Right lobe of liver (tissue), 6 donors: ENCODE results near the gene CNTD1. TPM values are rescaled to one million over a fixed set of nuclear protein-coding genes. Genes with fewer than 3 reads are reported as not detected.
"Not testable (repeated sequence)": the region's sequence is repeated elsewhere in the genome, so short reads cannot be mapped to it uniquely, and the experiment has no call there.

Source experiments
- ATAC-seq, 4 donors: fragments of 200-7000 bp; cut with Tn5 transposase; one replicate each; pipeline ENCODE4 v1.9.1; 2020; ENCODE audit warnings: mild to moderate bottlenecking in 4 of 4, moderate library complexity in 4 of 4
- DNase-seq, 3 donors: peaks; one replicate each; pipeline ENCODE4 v3.0.0-alpha.2; 2020
- H3K27ac ChIP-seq, 3 donors: fragments of 200-600 bp; one replicate each; pipeline ENCODE4 v1.8.0; 2022
- H3K27me3 ChIP-seq, 2 donors: fragments of 200-600 bp; one replicate each; pipeline ENCODE4 v1.8.0; 2022
- H3K36me3 ChIP-seq, 4 donors: fragments of 200-600 bp; sonication (generic) in 1 of 4; one replicate each; pipeline versions ENCODE4 v1.5.1 to v1.8.0; 2017 to 2022; ENCODE audit warnings: control low read depth in 1 of 4
- H3K4me1 ChIP-seq, 4 donors: fragments of 200-600 bp; sonication (generic) in 1 of 4; one replicate each; pipeline versions ENCODE4 v1.5.1 to v1.8.0; 2017 to 2022; ENCODE audit warnings: control low read depth in 1 of 4
- H3K4me3 ChIP-seq, 3 donors: fragments of 200-600 bp; one replicate each; pipeline ENCODE4 v1.8.0; 2022
- H3K9me3 ChIP-seq, 4 donors: fragments of 200-600 bp; sonication (generic) in 1 of 4; one replicate each; pipeline versions ENCODE4 v1.5.1 to v1.8.0; 2017 to 2022; ENCODE audit warnings: control low read depth in 1 of 4
- CTCF ChIP-seq, 4 donors: fragments of 200-600 bp in 3 of 4; fragments of 450-650 bp in 1 of 4; IDR thresholded peaks; one replicate each; pipeline versions ENCODE4 v1.5.1 to v1.8.0; 2016 to 2022; ENCODE audit warnings: antibody characterized with exemption in 4 of 4, mild to moderate bottlenecking in 2 of 4
- POLR2A ChIP-seq: fragments of 450-650 bp; IDR thresholded peaks from one replicate; pipeline ENCODE4 v1.6.1; 2017; ENCODE audit warnings: antibody characterized with exemption, mild to moderate bottlenecking
- WGBS: methylation state at CpG from one replicate; pipeline ENCODE4 v1.1.6; 2018; ENCODE audit warnings: low coverage, low lambda C conversion rate; ENCODE audit not compliant: insufficient coverage; ENCODE audit errors: missing lambda C conversion rate; 5-methylcytosine and 5-hydroxymethylcytosine counted together
- intact Hi-C, 2 donors: fragments of 100-400 bp; cut with DNase I; formaldehyde crosslinking; loops; one replicate each; pipeline versions ENCODE4 v1.11.2 to v1.14.1; 2022
- total RNA-seq, 6 experiments: library from RNA; depleted of rRNA in 2 of 6; stranded (reverse); fragments of >200 nt in 2 of 6; fragmentation: NEBNext Ultra II Directional in 3 of 6; extraction: Animal tissue kit (Norgen Biotek cat#: 25700) in 3 of 6; gene quantifications; one replicate each; pipeline versions ENCODE4 v1.1.0 to v1.2.4, GENCODE V29; 2016 to 2023
- donor health status: DM: no; HTN: yes; CAD: no.
- donor health status: DM: no; HTN: no; CAD: no.
- donor health status: DM: no; HTN: no; CAD: no.
- donor health status: DM: no; HTN: yes; CAD: no.
- donor health status: DM: no; HTN: yes; CAD: no.

The CNTD1 gene
- total RNA-seq, 6 experiments from 2014 or later = 0.15 TPM; not detected in 5

GRCh38 chr17:42849451-42850181, 51.0 kb downstream of the CNTD1 start:
- WGBS = 32% methylated on average over 3 of the region's 8 CpGs
- DNase-seq (peak; percentile 51 to 89 (median 84)), ATAC-seq (peak; percentile 77 to 85 (median 84))
- H3K9me3 ChIP-seq = no peaks in the 10 kb centered on the region
- intact Hi-C loops = loop anchor here in 1 of 2 donors (5.0 kb wide), 2 partner anchors 68 to 83 kb away; no protein-coding TSS in a partner anchor
- no peak overlapping the region for H3K4me3 ChIP-seq
- peaks cover 0 to 17% (median 5%) of the 10 kb centered on the region in 4 donors for H3K4me1 ChIP-seq
- H3K27ac ChIP-seq = peak overlapping the region in 1 of 3 donors; percentile 43
- TF ChIP-seq CTCF (IDR thresholded peaks at IDR 0.05) (no peak), POLR2A (no peak)
- H3K36me3 ChIP-seq = peaks cover 0 to 9% (median 0%) of the 10 kb centered on the region in 4 donors
- no peaks in the 10 kb centered on the region for H3K27me3 ChIP-seq

GRCh38 chr17:42850954-42851353, 52.3 kb downstream of the CNTD1 start, which contains the start of gene AOC3:
Gene AOC3 (plus strand): TSS chr17:42851199. CDS start chr17:42851344, 145 bp downstream.
- intact Hi-C loops = no loop called here
- Histone ChIP-seq H3K4me1 (peaks cover 0 to 28% (median 9%) of the 10 kb centered on the region in 4 donors), H3K27ac (peak within 1 kb of the TSS in 1 of 3 donors; percentile 43), H3K4me3 (peak within 1 kb of the TSS in 2 of 3 donors; percentile 11 to 17), H3K36me3 (no peaks in the 10 kb centered on the region), H3K9me3 (no peaks in the 10 kb centered on the region), H3K27me3 (no peaks in the 10 kb centered on the region)
- ATAC-seq = peak in 3 of 4 donors; percentile 2 to 6 (median 6)
- 40% methylated on average over 2 of the region's 9 CpGs for WGBS
- no peak for TF ChIP-seq CTCF (IDR thresholded peaks at IDR 0.05)
- TF ChIP-seq POLR2A = no peak
- peak in 1 of 3 donors; percentile 44 for DNase-seq

GRCh38 chr17:42851371-42852240, 52.9 kb downstream of the CNTD1 start:
- intact Hi-C loops, H3K9me3 ChIP-seq, H3K27ac ChIP-seq, DNase-seq, ATAC-seq, H3K36me3 ChIP-seq, H3K27me3 ChIP-seq: not testable (repeated sequence)
- peak overlapping the region in 2 of 3 donors; percentile 11 to 17 for H3K4me3 ChIP-seq
- WGBS = 80% methylated on average over 1 of the region's 28 CpGs
- H3K4me1 ChIP-seq = peaks cover 0 to 28% (median 9%) of the 10 kb centered on the region in 4 donors

GRCh38 chr17:42852351-42852750, 53.7 kb downstream of the CNTD1 start:
- no peaks in the 10 kb centered on the region for H3K27me3 ChIP-seq
- no peak for ATAC-seq
- peak overlapping the region in 2 of 3 donors; percentile 17 to 27 for H3K4me3 ChIP-seq
- H3K36me3 ChIP-seq = no peaks in the 10 kb centered on the region
- H3K27ac ChIP-seq = peak overlapping the region in 2 of 3 donors; percentile 20 to 29
- intact Hi-C loops = no loop called here
- TF ChIP-seq POLR2A = no peak
- TF ChIP-seq CTCF (IDR thresholded peaks at IDR 0.05) = no peak
- 100% methylated on average over 5 of the region's 15 CpGs for WGBS
- H3K9me3 ChIP-seq = no peaks in the 10 kb centered on the region
- no peak for DNase-seq
- peaks cover 0 to 28% (median 9%) of the 10 kb centered on the region in 4 donors for H3K4me1 ChIP-seq
